K562 (cell line): ENCODE results near the gene ANKMY1. TPM values are rescaled to one million over a fixed set of nuclear protein-coding genes. Genes with fewer than 3 reads are reported as not detected.

ENCODE experiments used
- ATAC-seq: fragments of 200-7000 bp; cut with Tn5 transposase; 3 replicates; pipeline ENCODE4 v1.9.1; 2020; ENCODE audit warnings: moderate library complexity
- BruUV-seq: library from RNA; stranded (reverse); fragments of 400-500 nt; replicated peaks from 2 replicates; lab custom pipeline; 2021; lab: Mats Ljungman, UMichigan
- CTCF ChIA-PET: fragments of 300-600 bp; formaldehyde crosslinking; extraction: SDS; loops from one replicate; lab custom pipeline; 2021; ENCODE audit warnings: low intra/inter-chr PET ratio; lab: Yijun Ruan, JAX
- POLR2A ChIA-PET: fragments of 300-600, 350-650 bp; sonication (Branson Sonifier 250); formaldehyde crosslinking; extraction: SDS; loops from one replicate; lab custom pipeline; 2021; ENCODE audit warnings: antibody characterized with exemption, inconsistent platforms; lab: Yijun Ruan, JAX
- DNase-seq, 4 experiments: peaks; one replicate each; pipeline versions ENCODE4 v3.0.0 to v3.0.0-alpha.2; 2011 to 2018; ENCODE audit warnings: low spot score in 3 of 4, mixed read lengths in 3 of 4; ENCODE audit errors: extremely low read depth in 1 of 4
- FAIRE-seq: peaks from 2 replicates; lab custom pipeline; 2011; peaks lifted over from hg19 to GRCh38; lab: Jason Lieb, UNC
- H2AFZ ChIP-seq: 2 replicates; pipeline ENCODE4 v1.6.0; 2011; ENCODE audit warnings: low read depth, low read length, control low read depth, inconsistent platforms
- H3K27ac ChIP-seq: fragments of 200-600 bp; 3 replicates; pipeline ENCODE4 v1.8.0; 2011; ENCODE audit warnings: low read depth, mild to moderate bottlenecking, control low read depth, inconsistent platforms, low read length, moderate library complexity, mixed read lengths; ENCODE audit errors: extremely low read depth
- H3K27me3 ChIP-seq, 2 experiments: fragments of 300-600 bp in 1 of 2; 2 replicates in 1 of 2; 3 replicates in 1 of 2; pipeline versions ENCODE4 v1.6.0 to v1.8.0; 2011; ENCODE audit warnings: inconsistent platforms in 2 of 2, low read length in 2 of 2, mild to moderate bottlenecking in 1 of 2, mixed read lengths in 1 of 2, moderate library complexity in 1 of 2; ENCODE audit not compliant: control insufficient read depth in 2 of 2, insufficient read depth in 2 of 2
- H3K36me3 ChIP-seq: fragments of 300-600 bp; 3 replicates; pipeline ENCODE4 v1.8.0; 2011; ENCODE audit warnings: mild to moderate bottlenecking, low read length, inconsistent platforms; ENCODE audit not compliant: control insufficient read depth, insufficient read depth
- H3K4me1 ChIP-seq, 2 experiments: fragments of 200-600 bp in 1 of 2; replicated peaks in 1 of 2; 2 replicates in 1 of 2; 3 replicates in 1 of 2; pipeline versions ENCODE4 v1.5.1 to v1.8.0; 2011; ENCODE audit warnings: inconsistent platforms in 2 of 2, low read length in 2 of 2, mild to moderate bottlenecking in 1 of 2, mixed read lengths in 1 of 2, moderate library complexity in 1 of 2; ENCODE audit not compliant: control insufficient read depth in 2 of 2, insufficient read depth in 2 of 2
- H3K4me2 ChIP-seq: 2 replicates; pipeline ENCODE4 v1.6.1; 2011; ENCODE audit warnings: low read length, control low read depth, inconsistent platforms, mixed read lengths; ENCODE audit not compliant: insufficient read depth
- H3K4me3 ChIP-seq: fragments of 200-600 bp; sonication (generic), shearing (Covaris generic); 2 replicates; pipeline ENCODE4 v1.5.1; 2016; ENCODE audit warnings: control low read depth, inconsistent platforms
- H3K79me2 ChIP-seq: fragments of 200-600 bp; 3 replicates; pipeline ENCODE4 v1.8.0; 2011; ENCODE audit warnings: low read length, inconsistent platforms; ENCODE audit not compliant: control insufficient read depth, insufficient read depth
- H3K9ac ChIP-seq, 2 experiments: 2 replicates each; pipeline versions ENCODE4 v1.6.0 to v1.6.1; 2011; ENCODE audit warnings: low read depth in 2 of 2, low read length in 2 of 2, control low read depth in 1 of 2, inconsistent platforms in 1 of 2, mild to moderate bottlenecking in 1 of 2, mixed read lengths in 1 of 2; ENCODE audit not compliant: insufficient read depth in 1 of 2
- H3K9me1 ChIP-seq: one replicate; pipeline ENCODE4 v1.6.0; 2011; ENCODE audit warnings: inconsistent platforms, mild to moderate bottlenecking, low read length, moderate library complexity; ENCODE audit not compliant: control insufficient read depth, insufficient read depth
- H3K9me3 ChIP-seq: replicated peaks from 2 replicates; pipeline ENCODE4 v1.5.1; 2011; ENCODE audit warnings: low read depth, low read length, inconsistent platforms; ENCODE audit not compliant: control insufficient read depth, insufficient read depth
- H4K20me1 ChIP-seq: replicated peaks from 2 replicates; pipeline ENCODE4 v1.6.1; 2011; ENCODE audit warnings: low read length, inconsistent platforms, mixed read lengths; ENCODE audit not compliant: control insufficient read depth, insufficient read depth
- ERF ChIP-seq: fragments of 450-650 bp; formaldehyde crosslinking; IDR thresholded peaks from 2 replicates; pipeline ENCODE4 v1.4.0; 2020; ENCODE audit warnings: mild to moderate bottlenecking, mixed read lengths
- EZH2 ChIP-seq: IDR thresholded peaks from 2 replicates; pipeline ENCODE4 v1.6.1; 2012; ENCODE audit warnings: low read depth, mild to moderate bottlenecking, inconsistent platforms, low read length, borderline replicate concordance
- JUND ChIP-seq, 2 experiments: IDR thresholded peaks; 2 replicates in 1 of 2; 3 replicates in 1 of 2; pipeline ENCODE4 v1.6.1; 2011; ENCODE audit warnings: borderline replicate concordance in 2 of 2, low read depth in 2 of 2, low read length in 2 of 2, improper control_type of control experiment in 1 of 2, missing biosample characterization in 1 of 2, missing genetic modification characterization in 1 of 2, missing genetic modification reagents in 1 of 2
- PHB ChIP-seq: fragments of 250-450 bp; sonication (Bioruptor Pico); IDR thresholded peaks from 2 replicates; pipeline ENCODE4 v1.5.0; 2021
- ZFP36 ChIP-seq: fragments of 150-350 bp; IDR thresholded peaks from 2 replicates; pipeline ENCODE4 v1.6.1; 2018; ENCODE audit warnings: low read length, low read depth; ENCODE audit not compliant: partially characterized antibody
- ZNF224 ChIP-seq: sonication (generic); formaldehyde crosslinking; IDR thresholded peaks from 2 replicates; pipeline ENCODE4 v1.8.0; 2022; ENCODE audit warnings: mild to moderate bottlenecking, missing genetic modification reagents
- WGBS: fragments of 100-300 bp; shearing (Covaris generic); methylation state at CpG from one replicate; pipeline ENCODE4 v1.1.6; 2016; ENCODE audit warnings: low coverage, mixed read lengths; ENCODE audit not compliant: insufficient coverage; ENCODE audit errors: missing lambda C conversion rate; 5-methylcytosine and 5-hydroxymethylcytosine counted together
- in situ Hi-C: fragments of 300-500 bp; cut with MboI; formaldehyde crosslinking; loops from 4 replicates; pipeline ENCODE4 v1.15.0; 2018; ENCODE audit warnings: inconsistent platforms, mixed read lengths
- intact Hi-C: fragments of 100-400 bp; cut with micrococcal nuclease; formaldehyde crosslinking; loops from 2 replicates; pipeline ENCODE4 v1.14.2; 2022
- polyA plus RNA-seq, 8 experiments: library from polyadenylated mRNA; depleted of rRNA in 4 of 8; stranded (reverse) in 5 of 8; unstranded in 3 of 8; fragments of >200 nt; fragmentation: Nextera tagmentation in 2 of 8; fragmentation: Illumina TruSeq in 1 of 8; extraction: Ambion mirVana in 2 of 8; extraction: Trizol in 1 of 8; gene quantifications; 2 replicates each; pipeline versions ENCODE4 v1.2.1 to v1.2.3, GENCODE V29; 2011 to 2014; ENCODE audit warnings: inconsistent platforms in 1 of 8, missing spikeins in 1 of 8
- total RNA-seq, 7 experiments: library from RNA; depleted of rRNA in 6 of 7; stranded (reverse); fragments of >200 nt in 6 of 7; fragmentation: Illumina TruSeq in 2 of 7; extraction: Trizol in 2 of 7; gene quantifications; 2 replicates each; pipeline versions ENCODE4 v1.2.1 to v1.2.3, GENCODE V29; 2011 to 2021; ENCODE audit warnings: low replicate concordance in 1 of 7
- TF ChIP-seq, protein P1 (sequence below): sonication (generic); formaldehyde crosslinking; IDR thresholded peaks from 2 replicates; pipeline ENCODE4 v1.8.1; 2023; ENCODE audit warnings: mild to moderate bottlenecking, missing genetic modification reagents, moderate library complexity
- TF ChIP-seq, protein P2 (sequence below): fragments of 250-450 bp; sonication (Bioruptor Pico); IDR thresholded peaks from 2 replicates; pipeline ENCODE4 v1.8.0; 2021; ENCODE audit warnings: moderate library complexity, mild to moderate bottlenecking, inconsistent platforms
- TF ChIP-seq, protein P3 (sequence below): sonication (generic); formaldehyde crosslinking; IDR thresholded peaks from 2 replicates; pipeline ENCODE4 v1.8.0; 2022; ENCODE audit warnings: missing genetic modification reagents, mild to moderate bottlenecking, borderline replicate concordance

ANKMY1 gene
- total and polyA plus RNA-seq, 9 of the 15 experiments (the other 6 are each of a cell fraction or from before 2014, with no cell fraction given): 0.75 to 15.1 (median 11.7) TPM

DNA sequence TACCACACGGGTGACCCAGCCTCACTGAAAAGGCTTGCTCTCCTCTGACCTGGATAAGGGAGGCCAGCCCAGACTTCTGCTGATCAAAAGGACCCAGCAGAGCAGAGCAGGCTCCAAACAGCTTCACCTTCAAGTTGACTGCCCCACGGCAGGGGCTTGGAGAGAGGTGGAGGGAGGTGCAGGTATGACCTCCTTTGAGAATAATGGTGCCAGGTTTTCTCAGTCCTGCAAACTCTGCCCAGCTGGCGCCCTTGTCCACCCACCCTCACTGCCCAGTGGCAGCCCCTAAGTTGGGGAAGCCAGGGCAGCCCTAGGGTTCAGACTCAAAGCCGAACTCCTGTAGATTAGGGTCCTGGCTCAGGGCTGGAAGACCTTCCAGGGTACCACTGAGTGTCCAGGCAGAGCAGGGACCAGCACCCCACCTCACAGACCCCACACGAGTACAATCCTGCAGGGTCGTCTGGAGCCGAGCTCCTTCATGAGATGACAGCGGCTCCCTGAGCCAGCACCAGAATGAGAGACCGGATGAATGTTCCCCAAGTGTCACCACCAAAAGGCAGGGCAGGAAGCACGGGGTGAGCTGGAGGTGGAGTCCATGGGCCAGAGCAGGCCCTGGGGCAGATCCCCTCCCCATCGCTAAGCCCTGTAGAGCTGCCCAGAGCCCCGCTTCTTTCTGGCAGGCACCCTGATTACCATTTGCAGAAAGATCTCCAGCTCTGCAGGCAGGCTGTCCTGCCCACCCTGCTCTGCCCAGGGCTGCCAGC is 125.9 kb downstream of the ANKMY1 start:
- Histone ChIP-seq H3K9ac (no peak overlapping the region), H3K36me3 (no peaks in the 10 kb centered on the region), H3K27me3 (peaks cover 6 to 49% of the 10 kb centered on the region in 2 experiments; a peak in 4 of 5 replicates), H4K20me1 (0 out of 2 replicates have a peak, but pooled peaks cover 3% of the 10 kb centered on the region), H3K9me3 (no peaks in the 10 kb centered on the region), H3K9me1 (peaks cover 2% of the 10 kb centered on the region), H3K4me2 (no peak overlapping the region), H3K27ac (no peak overlapping the region), H2AFZ (no peak overlapping the region), H3K4me3 (no peak overlapping the region), H3K4me1 (peaks cover 2 to 33% of the 10 kb centered on the region in 2 experiments; a peak in 3 of 5 replicates), H3K79me2 (no peaks in the 10 kb centered on the region)
- FAIRE-seq (no peak), DNase-seq (no peak), ATAC-seq (no peak)
- WGBS: 0% methylated on average over 11 of the region's 12 CpGs
- ChIA-PET POLR2A (interaction anchor here (0.6 kb wide), 2 partner anchors 14 to 112 kb away, joined by 3 to 4 read pairs; no protein-coding TSS in a partner anchor), CTCF (no interaction called here)
- in situ Hi-C loops (no loop called here), intact Hi-C loops (no loop called here)
- TF ChIP-seq ZNF224 (CRISPR knock-in tag) (no peak), EZH2 (no peak), JUND (IDR thresholded peaks at IDR 0.05; ENCODE audit: borderline replicate concordance, low read depth, low read length) (no peak), JUND (tag; IDR thresholded peaks at IDR 0.05; ENCODE audit: borderline replicate concordance, low read depth, low read length) (no peak), PHB (no peak), ERF (no peak), ZFP36 (no peak)
- TF ChIP-seq, protein P1, sequence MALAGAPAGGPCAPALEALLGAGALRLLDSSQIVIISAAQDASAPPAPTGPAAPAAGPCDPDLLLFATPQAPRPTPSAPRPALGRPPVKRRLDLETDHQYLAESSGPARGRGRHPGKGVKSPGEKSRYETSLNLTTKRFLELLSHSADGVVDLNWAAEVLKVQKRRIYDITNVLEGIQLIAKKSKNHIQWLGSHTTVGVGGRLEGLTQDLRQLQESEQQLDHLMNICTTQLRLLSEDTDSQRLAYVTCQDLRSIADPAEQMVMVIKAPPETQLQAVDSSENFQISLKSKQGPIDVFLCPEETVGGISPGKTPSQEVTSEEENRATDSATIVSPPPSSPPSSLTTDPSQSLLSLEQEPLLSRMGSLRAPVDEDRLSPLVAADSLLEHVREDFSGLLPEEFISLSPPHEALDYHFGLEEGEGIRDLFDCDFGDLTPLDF (CRISPR knock-in tag): no peak
- TF ChIP-seq, protein P2, sequence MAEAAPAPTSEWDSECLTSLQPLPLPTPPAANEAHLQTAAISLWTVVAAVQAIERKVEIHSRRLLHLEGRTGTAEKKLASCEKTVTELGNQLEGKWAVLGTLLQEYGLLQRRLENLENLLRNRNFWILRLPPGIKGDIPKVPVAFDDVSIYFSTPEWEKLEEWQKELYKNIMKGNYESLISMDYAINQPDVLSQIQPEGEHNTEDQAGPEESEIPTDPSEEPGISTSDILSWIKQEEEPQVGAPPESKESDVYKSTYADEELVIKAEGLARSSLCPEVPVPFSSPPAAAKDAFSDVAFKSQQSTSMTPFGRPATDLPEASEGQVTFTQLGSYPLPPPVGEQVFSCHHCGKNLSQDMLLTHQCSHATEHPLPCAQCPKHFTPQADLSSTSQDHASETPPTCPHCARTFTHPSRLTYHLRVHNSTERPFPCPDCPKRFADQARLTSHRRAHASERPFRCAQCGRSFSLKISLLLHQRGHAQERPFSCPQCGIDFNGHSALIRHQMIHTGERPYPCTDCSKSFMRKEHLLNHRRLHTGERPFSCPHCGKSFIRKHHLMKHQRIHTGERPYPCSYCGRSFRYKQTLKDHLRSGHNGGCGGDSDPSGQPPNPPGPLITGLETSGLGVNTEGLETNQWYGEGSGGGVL: no peak
- TF ChIP-seq, protein P3, sequence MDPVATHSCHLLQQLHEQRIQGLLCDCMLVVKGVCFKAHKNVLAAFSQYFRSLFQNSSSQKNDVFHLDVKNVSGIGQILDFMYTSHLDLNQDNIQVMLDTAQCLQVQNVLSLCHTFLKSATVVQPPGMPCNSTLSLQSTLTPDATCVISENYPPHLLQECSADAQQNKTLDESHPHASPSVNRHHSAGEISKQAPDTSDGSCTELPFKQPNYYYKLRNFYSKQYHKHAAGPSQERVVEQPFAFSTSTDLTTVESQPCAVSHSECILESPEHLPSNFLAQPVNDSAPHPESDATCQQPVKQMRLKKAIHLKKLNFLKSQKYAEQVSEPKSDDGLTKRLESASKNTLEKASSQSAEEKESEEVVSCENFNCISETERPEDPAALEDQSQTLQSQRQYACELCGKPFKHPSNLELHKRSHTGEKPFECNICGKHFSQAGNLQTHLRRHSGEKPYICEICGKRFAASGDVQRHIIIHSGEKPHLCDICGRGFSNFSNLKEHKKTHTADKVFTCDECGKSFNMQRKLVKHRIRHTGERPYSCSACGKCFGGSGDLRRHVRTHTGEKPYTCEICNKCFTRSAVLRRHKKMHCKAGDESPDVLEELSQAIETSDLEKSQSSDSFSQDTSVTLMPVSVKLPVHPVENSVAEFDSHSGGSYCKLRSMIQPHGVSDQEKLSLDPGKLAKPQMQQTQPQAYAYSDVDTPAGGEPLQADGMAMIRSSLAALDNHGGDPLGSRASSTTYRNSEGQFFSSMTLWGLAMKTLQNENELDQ (CRISPR knock-in tag): no peak
- no TSS peak for BruUV-seq
